ENCODE measurements around the gene MAGED2.
A peak's percentile ranks its signal among the peaks of the same experiment; 100 is the strongest.
"Not testable (repeated sequence)": the region's sequence is repeated elsewhere in the genome, so short reads cannot be mapped to it uniquely, and the experiment has no call there.

MAGED2 gene, protein sequence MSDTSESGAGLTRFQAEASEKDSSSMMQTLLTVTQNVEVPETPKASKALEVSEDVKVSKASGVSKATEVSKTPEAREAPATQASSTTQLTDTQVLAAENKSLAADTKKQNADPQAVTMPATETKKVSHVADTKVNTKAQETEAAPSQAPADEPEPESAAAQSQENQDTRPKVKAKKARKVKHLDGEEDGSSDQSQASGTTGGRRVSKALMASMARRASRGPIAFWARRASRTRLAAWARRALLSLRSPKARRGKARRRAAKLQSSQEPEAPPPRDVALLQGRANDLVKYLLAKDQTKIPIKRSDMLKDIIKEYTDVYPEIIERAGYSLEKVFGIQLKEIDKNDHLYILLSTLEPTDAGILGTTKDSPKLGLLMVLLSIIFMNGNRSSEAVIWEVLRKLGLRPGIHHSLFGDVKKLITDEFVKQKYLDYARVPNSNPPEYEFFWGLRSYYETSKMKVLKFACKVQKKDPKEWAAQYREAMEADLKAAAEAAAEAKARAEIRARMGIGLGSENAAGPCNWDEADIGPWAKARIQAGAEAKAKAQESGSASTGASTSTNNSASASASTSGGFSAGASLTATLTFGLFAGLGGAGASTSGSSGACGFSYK

DNA sequence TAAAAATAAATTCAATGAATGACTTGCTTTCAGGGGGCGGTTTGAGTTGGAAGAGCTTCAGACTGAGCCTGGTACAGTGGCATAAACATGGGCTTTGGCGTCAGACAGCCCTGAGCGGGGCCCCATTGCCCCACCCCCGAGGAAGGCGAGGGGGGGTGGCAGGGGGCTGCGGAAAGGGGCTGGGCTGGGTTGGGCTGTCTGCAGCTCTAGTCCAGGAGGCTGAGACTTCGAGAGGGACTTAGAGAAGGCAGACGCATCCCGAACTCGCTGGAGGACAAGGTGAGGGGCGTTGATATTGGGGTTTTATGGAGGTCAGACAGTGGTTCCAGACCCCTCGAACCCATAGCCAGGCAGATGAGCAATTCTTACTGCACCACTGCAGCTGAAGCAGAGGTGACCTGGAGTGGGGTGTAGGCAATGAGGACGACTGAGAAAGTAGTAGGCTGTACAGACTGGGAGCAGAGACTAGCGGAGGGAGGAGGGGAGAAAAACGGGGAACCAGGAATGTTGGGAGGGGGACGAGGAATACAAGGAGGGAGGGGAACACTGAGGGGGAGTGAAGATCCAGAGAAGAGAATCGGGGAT, at the start of gene MAGED2:
MAGED2 (plus strand) TSS at position 222 of the 585 bp plus-strand sequence. CDS start 1,587 bp downstream, outside the sequence.
- DNase-seq (ENCODE audit: low spot score) = peak; percentile 31

DNA sequence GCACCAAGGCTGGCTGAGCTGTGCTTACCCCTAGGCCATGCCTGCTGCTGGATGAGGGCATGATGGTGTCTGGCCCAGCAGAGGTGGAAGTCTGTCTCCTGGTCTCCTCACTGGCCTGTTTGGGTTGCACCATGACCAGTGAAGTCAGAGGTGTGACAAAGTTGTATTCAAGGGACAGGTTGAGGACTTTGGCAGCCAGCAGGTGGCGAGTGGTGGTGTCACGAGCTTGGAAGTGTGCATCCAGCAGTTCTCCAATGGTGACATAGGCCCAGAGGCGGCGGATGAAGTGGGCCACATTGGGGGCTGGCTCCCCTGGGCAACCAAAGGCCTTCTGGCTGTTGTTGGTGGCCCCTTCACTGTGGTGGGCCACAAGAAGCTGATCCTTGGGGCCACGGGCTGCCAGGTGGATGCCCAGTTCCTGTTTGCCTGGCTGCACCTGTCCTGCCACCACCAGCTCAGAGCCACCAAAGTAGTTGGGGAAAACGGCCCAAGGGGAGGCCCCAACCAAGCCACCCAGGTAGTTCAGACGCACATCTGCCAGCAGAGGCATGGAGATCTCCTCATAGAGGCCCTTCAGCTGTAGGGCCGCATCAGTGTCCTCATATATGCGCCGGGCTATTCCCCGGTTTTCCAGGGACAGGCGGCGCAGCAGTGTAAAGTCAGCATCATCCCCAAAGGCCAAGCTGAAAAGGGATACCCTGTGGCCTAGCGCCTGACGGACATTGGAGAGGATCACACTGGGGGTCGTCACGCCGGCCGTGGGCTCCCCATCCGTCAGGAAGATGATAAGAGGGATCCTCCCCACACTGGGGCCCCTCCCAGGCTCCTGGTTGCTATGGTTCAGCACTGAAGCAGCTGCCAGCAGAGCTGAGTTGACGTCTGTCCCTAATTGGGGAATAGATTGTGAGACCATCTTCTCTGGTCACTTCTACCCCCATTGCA, 49.2 kb upstream of the MAGED2 start:
- peak; percentile 6 for DNase-seq (ENCODE audit: low spot score)

DNA sequence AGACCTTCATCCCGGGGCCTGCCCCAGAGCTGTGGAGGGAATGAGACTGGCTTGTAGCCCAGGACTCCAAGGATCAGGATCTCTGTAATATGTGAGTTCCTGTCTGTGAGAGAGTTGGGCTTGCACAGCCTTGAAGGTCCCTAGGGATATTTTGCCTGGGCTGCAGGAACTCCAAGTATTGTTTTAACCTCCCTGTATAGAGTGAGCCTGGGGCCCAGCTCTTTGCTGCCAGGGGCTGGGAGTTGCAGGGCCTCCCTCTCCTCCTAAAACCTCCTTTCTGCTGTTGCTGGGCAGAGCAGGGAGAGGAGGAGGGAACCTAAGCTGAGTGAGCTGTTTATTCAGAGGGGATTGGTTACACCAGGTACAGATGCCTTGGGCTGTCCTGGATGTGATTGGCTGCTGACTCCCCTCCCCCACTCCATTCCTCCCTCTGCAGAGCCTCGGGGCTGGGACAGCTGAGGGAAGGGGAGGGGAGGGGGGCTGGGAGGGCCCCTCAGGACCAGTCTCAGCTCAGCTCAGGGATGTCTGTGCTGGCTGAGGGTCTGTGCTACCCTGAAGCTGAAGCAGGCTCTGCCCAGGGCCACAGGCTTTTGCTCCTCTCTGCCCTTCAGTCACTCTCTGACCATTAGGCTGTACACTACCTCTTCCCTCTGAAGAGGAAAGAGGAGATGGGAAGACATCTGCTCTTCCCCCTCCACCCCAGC, 33.0 kb upstream of the MAGED2 start:
- not testable (repeated sequence) for DNase-seq (ENCODE audit: low spot score)

DNA sequence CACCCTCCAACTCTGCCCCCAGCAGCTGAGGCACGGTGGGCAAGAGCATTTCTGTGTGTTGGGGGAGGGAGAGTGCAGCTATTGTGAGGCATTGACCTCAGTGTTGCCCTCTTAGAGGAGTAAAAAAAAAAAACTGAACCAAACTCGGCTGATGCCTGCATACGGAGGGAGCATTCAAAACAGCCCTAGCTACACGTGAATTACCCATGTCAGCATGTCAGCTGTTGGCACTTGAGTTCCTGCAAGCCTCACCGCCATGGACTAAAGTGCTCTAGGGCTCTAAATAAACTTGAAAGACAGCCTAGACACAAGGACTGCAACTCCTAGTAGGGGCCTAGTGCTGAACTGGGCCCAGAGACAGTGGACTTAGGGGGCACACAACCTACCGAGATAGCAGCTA, 31.5 kb upstream of the MAGED2 start:
- no peak for DNase-seq (ENCODE audit: low spot score)

DNA sequence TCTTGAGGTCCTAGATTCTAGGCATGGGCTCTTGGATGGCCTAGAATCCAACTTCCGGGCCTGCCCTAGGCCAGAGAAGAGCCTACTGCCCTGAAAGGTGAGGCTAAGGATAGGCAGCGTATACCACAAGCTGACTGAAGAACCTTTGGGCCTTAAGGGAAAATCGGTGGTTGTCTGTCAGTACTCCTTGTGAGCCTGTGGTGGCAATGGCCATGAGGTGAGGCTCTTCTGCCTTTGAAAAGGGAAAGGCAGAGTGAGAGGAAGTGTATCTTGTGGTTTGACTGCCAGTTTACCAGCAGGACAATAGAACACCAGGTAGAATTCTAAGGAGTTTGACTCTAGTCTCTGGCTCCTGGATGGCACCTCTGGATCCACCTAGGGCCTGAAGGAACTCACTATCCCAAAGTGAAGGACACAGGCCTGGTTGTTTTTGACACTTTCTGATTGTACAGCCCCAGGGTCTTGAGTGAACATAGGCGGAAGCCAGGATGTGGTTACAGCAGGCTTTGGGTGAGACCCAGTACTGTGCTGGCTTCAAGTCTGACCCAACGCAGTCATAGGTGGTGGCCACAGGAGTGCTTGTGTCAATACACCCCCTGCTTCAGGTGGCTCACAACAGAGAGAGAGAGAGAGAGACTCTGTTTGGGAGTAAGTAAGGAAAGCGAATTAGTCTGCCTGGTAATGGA, 30.4 kb upstream of the MAGED2 start:
- DNase-seq (ENCODE audit: low spot score) = no peak

DNA sequence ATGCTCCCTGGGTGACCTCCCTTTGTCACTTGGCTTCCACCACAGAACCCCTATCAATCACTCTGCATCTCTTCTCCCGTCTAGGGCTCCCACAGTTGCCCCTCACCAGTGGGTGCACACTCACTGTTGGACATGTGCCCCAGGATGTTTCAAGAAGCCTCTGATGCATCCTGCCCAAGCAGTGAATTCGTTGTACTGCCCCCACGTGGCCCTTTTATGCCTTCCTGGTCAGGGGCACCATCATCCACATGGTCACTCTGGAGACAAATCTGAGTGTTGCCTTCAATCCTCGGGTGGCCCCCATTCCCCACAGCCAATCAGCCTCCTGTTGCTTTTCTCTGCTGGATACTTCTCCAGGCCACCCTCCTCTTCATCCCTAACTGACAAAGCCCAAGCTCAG, 21.6 kb upstream of the MAGED2 start:
- DNase-seq (ENCODE audit: low spot score) = peak; percentile 2

DNA sequence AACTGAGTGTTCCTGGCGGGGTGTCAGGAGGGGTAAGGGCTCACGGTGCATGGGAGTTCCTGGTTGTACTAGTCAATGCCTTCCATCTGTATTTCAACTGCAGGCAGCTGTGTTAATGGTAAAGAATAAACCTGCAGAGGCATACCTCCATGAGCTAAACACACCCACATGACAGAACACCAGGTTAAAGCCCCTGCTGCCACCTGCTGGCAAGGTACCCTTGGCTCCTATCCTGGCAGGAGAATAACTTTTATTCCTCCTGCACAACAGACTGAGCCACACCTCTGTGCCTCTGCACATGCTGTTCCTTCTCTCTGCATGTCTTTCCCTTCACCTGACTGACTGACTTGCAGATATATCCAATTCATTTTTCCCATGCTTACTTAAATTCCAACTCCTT, 20.6 kb upstream of the MAGED2 start:
- peak; percentile 9 for DNase-seq (ENCODE audit: low spot score)

DNA sequence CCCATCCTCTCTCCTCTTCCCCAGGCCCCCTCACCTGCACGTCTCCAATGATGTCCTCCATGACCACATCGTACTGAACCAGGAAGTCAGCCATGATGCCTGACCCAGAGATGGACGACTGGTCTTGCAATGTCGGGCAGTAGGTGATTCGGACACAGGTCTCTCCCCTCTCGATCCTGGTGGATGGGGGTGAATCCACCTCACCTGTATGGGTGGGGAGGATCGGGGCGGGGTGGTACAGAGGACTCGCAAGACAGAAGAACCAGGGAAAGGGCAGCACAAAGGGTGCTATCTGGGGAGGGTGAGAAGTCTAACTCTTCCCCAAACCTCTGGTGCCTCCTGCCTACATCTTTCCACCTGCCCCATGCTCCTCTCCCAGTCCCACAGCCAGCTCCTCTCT, 19.1 kb upstream of the MAGED2 start:
- no peak for DNase-seq (ENCODE audit: low spot score)

DNA sequence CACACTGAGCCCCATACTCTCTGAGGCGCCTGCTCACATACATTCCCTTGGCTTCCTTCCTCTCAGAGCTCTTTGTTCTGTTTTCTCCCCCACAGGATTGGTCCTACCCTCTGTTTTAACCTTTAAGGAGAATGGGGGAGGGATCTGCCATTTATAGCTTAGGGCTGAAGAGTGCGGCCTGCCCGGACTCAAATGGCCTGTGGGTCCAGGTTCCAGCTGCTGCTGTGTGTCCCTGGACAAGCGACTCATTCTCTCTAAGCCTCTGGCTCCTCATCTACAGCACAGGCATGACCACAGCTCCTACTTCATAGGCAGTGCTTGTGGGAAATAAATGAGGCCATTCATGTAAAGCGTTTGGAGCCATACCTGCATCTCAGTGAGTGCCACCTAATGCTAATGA, 18.1 kb upstream of the MAGED2 start:
- DNase-seq (ENCODE audit: low spot score) = not testable (repeated sequence)

DNA sequence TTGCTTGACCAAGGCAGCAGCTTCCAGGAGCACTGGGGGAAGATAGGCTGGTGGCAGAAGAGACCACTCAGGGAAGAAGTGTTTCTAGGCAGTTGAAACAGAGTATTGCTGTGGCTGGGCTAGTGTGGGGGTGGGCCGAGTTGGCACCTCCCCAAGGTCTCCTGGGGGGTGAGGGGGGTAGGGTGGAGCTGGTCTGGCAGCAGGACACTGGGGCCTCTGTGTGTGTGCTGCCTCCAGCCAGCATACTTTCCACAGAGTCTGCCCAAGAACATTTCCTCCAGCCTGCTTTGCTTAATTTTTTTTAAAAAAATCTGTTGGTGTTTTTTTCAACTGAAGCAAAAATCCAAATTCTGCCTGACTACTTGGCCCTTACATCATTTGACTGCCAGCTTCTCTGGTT, 13.5 kb upstream of the MAGED2 start:
- DNase-seq (ENCODE audit: low spot score) = no peak

DNA sequence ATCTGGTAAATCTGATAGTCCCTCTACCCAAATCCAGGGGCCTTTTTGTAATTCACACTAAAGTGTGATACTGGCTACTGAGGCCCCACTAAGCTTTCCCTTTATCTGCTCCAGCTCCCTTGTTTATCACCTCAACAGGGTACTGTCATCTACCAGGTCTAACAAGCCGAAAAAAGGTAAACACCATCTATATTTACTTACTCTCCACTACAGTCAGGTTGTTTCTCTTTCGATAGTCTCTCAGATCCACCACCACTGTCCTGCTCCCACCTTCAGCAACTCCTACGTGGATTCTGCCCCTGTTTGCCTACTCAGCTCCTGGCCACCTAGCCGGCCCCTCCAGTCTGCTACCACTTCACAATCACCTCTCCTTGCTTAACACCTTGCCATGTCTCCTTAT, 12.8 kb upstream of the MAGED2 start:
- no peak for DNase-seq (ENCODE audit: low spot score)

DNA sequence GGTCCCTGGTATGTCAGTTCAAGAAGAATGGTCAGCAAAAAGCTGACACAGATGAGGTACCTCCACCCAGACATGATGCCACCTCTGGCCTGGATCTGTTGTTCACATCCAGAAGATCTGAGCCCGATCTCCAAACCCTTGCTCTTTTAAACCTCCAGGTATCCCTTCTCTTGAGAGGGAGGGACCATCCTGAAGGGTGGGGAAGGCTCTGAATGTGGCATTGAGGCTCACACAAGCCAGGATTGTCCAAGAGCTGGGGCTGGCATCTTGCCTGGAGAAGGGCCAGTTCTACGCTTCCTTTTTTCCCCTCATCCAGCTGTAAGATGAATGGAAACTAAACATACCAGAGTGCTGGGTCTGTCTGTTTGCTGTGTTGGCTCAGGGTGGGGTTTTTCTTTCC, 9.4 kb upstream of the MAGED2 start, which contains the start of gene ITIH6:
ITIH6 (minus strand) TSS at position 119 of the 400 bp plus-strand sequence; CDS start at position 74, 45 bp downstream.
- no peak for DNase-seq (ENCODE audit: low spot score)

DNA sequence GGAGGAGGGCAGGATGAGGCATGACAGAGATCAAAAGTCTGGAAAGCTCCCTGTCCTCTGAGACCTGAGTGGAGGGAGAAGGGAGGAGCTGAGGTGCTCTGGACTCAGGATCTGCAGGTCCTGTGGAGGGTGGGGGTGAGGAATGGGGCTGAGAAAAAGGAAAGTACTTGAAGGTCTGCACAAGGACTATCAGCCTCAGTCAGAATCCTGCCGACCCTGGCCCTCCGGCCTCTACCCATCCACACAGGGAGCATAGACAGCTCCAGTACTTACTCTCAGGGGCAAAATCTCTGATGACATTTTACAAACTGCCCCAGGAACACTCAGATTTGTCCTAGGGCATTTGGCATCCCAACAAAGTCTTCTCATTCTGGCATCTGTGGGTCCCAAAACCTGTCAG, 8.5 kb upstream of the MAGED2 start:
- no peak for DNase-seq (ENCODE audit: low spot score)

DNA sequence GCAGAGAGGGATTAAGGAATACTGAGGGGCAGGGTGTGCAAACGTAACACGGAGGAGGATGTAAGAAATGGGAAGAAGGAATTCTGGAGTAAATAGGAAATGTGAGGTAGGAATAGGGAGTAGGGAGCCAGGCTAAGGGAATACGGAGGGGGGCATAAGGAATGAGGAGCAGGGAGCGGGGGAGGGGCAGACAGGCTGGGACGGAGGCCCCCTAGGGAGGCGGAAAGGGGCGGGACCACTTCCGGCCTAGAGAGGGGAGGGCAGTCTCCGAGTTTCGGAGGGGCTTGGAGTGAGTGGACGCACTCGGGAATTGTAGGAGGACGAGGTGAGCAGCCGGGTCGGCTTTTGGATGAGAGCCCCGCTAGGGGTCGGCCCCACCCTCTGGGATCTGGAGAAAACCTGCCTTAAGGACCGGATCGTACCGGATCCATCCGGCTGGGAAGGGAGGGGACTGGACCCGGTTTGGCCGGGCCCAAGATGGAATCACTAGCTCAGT, 612 bp downstream of the MAGED2 start:
- DNase-seq (ENCODE audit: low spot score) = peak; percentile 62

DNA sequence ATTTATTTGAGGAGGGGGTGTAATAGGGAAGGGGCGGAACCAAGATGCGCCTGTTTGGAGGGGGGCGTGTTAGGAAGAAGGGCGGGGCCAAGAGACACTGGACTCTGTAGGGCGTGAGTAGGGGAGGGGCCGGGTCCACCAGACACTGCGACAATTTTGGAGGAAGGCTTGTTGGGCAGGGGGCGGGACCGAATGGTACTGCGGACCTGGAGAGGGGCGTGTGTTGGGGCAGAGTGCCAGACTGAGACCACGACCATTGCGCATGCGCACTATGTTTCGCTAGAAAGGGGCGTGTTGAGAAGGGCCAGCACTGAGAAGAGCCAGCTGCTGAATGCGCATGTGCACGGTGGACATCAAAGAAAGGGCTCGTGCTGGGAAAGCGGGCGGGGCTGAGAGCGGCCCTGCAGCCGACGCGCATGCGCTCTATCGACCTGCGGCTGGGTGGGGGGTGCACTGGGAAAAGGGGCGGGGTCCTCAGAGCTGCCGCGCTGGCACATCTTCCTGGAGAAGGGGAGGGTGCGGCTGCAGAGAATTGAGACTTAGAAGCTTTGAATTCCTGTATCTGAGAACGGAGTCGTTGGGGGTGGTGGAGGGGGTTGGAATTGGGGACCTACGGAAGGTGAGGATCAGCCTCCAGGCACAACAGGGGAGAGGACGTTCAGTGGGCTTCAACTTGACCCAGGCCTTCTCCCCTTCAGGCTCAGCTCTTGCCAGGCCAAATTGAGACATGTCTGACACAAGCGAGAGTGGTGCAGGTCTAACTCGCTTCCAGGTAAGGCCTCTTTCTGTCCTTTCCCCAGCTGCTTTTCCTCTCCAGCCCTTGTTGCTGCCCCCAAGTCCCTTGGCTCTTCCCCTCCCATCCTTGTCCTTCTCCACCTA, 1.3 kb downstream of the MAGED2 start:
- peak; percentile 94 for DNase-seq (ENCODE audit: low spot score)

DNA sequence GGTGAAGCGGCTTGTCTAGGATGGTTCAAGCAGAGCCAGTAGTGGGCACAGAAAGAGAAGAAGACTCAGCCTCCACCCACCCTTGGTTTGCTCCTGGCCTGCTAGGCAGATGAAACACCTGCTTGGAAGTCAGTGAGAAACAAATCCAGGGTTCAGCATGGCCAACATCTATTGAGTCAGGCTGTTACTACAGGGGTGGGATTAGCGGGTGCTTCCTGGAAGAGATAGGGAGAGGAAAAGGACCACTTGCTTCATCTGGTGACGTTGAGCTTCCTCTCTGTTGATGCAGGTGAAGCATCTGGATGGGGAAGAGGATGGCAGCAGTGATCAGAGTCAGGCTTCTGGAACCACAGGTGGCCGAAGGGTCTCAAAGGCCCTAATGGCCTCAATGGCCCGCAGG, 3.0 kb downstream of the MAGED2 start:
- no peak for DNase-seq (ENCODE audit: low spot score)

DNA sequence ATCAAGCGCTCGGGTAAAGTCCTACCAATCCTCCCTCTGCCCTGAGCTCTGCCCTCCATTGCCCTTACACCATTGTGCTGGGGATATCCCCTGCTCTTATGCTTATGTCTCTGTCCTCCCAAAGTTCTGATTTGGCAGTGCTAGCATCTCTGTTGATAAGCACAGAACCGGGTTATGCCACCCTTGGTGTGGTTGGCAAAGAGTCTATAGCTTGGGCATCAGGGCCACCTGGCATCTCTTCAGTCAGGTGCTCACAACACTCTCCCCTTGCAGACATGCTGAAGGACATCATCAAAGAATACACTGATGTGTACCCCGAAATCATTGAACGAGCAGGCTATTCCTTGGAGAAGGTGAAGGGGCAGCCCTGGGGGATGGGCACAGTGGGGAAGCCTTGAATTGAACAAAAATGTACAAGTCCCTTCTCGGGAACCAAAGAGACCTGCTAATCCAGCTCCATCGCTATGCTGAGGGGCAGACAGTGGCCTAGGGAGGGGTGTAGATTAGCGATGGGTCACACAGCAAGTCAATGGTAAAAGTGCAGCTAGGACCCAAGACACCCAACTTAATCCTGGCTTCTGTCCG, 3.8 kb downstream of the MAGED2 start:
- no peak for DNase-seq (ENCODE audit: low spot score)

DNA sequence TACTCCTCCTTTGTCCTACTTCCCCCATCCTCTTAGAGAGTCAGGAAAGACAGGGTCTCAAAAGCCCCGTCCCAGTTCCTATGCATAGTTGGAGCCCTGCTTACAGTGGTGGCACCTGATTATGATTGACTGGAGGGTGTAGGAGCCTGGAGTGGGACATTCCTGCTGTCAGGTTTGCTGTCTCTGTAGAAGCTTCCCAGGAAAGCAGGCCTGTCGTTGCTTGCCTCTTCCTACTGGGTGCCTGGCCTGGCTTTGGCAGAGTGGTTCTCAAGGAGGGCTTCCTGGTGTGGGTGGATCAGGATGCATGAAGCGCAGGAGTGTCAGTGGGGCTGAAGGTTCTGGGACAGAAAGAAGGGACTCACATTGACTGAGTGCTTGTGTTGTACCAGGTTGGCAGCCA, 4.8 kb downstream of the MAGED2 start:
- DNase-seq (ENCODE audit: low spot score) = no peak

DNA sequence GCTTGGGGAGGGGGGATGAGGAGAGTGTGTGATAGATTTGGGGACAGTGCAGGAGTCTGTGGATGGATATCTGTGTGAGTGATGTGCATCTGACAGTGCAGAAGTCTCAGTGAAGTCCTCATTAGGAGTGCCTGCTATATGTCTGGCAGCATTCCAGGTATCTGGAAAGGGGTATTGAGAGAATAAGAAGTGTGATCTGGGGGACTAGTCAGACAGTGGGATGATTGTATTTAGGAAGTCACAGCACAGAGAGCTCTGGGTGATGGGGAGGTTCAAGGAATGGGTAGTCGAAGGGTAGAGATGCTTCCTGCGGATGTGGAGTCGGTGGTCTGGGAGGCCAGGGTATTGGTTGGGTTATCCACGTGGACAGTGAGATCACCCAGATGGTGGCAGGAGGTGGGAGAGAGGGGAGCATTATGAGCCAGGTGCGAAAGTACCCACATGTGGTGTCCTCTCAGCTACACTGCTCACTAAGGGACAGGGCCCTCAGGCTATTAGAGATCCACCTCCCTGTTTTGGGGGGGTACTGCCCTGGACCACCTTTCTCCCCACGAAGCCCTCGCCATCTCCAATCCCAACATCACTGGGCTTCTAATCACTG, 9.8 kb downstream of the MAGED2 start:
- no peak for DNase-seq (ENCODE audit: low spot score)

Data from SW480 (cell line).